GM13976 (cell line): ENCODE data around the gene SOX1.

ENCODE experiments used
- DNase-seq: peaks from one replicate; pipeline ENCODE4 v3.0.0; 2012; ENCODE audit warnings: low spot score
- CTCF ChIP-seq: IDR thresholded peaks from 2 replicates; pipeline ENCODE4 v1.5.1; 2012; ENCODE audit warnings: borderline replicate concordance, mild to moderate bottlenecking; ENCODE audit not compliant: insufficient read depth; ENCODE audit errors: extremely low read depth, missing control alignments, control extremely low read depth
- in situ Hi-C: fragments of 300-500 bp; cut with MboI; formaldehyde crosslinking; loops from one replicate; pipeline ENCODE4 v1.12.0; 2022; ENCODE audit warnings: low sequenced_read_pairs, mixed read lengths, inconsistent platforms; ENCODE audit not compliant: unreplicated experiment

Gene SOX1

GRCh38 chr13:112107289-112107688 is 40.3 kb downstream of the SOX1 start:
- DNase-seq, result no peak
- no peak for TF ChIP-seq CTCF
- in situ Hi-C loops, result no loop called here

GRCh38 chr13:112110479-112110878 is 43.5 kb downstream of the SOX1 start:
- no peak for DNase-seq
- TF ChIP-seq CTCF, result no peak
- in situ Hi-C loops, result no loop called here

GRCh38 chr13:112111239-112111857 is 44.4 kb downstream of the SOX1 start:
- in situ Hi-C loops, result no loop called here
- DNase-seq, result no peak
- no peak for TF ChIP-seq CTCF

GRCh38 chr13:112112534-112113276 is 45.8 kb downstream of the SOX1 start:
- DNase-seq, result no peak
- in situ Hi-C loops, result no loop called here
- no peak for TF ChIP-seq CTCF

DNA sequence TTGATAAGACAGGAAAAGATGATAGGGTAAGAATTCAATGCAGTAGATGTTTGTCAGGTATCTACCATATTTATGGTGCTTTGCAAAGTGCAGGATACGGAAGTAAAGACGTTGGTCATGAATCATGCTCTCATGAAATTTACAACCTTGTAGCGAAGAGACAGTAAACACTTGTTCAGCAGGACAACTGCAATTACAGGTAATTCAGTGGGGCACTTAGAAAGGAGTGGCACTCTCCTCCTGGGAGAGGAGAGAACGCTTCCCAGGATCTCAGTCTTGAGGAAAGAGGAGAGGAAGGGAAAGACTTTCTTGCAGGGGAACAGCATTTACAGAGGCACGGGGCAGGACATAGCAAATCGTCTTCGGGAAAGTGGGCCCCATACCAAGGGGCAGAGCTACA is 46.4 kb downstream of the SOX1 start:
- in situ Hi-C loops, result no loop called here
- no peak for TF ChIP-seq CTCF
- no peak for DNase-seq

DNA sequence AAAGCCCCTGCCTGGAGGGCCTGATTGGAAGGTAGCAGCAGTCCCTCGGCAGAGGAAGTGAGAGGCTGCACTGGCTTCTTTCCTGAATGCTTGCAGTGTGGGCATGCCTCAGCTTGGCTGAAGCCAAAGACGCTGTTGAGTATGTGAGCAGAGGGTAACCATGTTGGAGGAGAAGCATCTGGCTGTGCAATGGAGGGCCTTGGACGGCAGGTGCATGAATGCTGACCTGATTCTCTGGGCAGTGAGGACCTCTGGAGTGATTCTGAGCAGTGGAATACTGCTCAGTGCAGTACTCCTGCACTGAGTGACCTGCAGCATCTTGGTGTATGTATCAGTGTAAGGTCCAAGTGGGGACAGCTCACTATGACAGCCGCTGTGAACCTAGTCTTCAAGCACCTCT is 46.9 kb downstream of the SOX1 start:
- DNase-seq, result no peak
- in situ Hi-C loops, result no loop called here

More for the DNA sequence above, 46.9 kb downstream of the SOX1 start:
- TF ChIP-seq CTCF, result no peak
